Measurements from ENCODE around the gene PLD5. TPM values are rescaled to one million over a fixed set of nuclear protein-coding genes. Genes with fewer than 3 reads are reported as not detected.

Gene PLD5
- total RNA-seq, 1 experiment from 2014 or later, result 1.8 TPM

- no peaks in the 10 kb centered on the region for H3K27me3 Mint-ChIP-seq (ENCODE audit: insufficient read depth, unreplicated experiment)
- Histone ChIP-seq H3K4me3 (ENCODE audit: low read depth, low read length) (no peak overlapping the region), H3K27me3 (replicated peaks; ENCODE audit: control insufficient read depth, insufficient read depth, low read length) (no peaks in the 10 kb centered on the region), H3K9me3 (no peaks in the 10 kb centered on the region), H3K36me3 (ENCODE audit: control insufficient read depth, insufficient read depth, low read length) (no peaks in the 10 kb centered on the region), H3K4me1 (no peaks in the 10 kb centered on the region)
- TF ChIP-seq CTCF (IDR thresholded peaks at IDR 0.05; ENCODE audit: insufficient read depth in 1 of 2, low read depth in 1 of 2, low read length in 1 of 2, severe bottlenecking in 1 of 2, unreplicated experiment in 1 of 2), result no peak
- no peaks in the 10 kb centered on the region for H3K4me1 Mint-ChIP-seq (ENCODE audit: low read depth, unreplicated experiment)
- POLR2A ChIA-PET, result no interaction called here
- no TSS peak for BruUV-seq (replicated peaks)
- H3K9me3 Mint-ChIP-seq (ENCODE audit: unreplicated experiment), result no peaks in the 10 kb centered on the region
- no peak overlapping the region for H3K27ac Mint-ChIP-seq (ENCODE audit: unreplicated experiment)
- CTCF ChIA-PET, result no interaction called here
- intact Hi-C loops (cut with micrococcal nuclease; ENCODE audit: unreplicated experiment), result loop anchor here (10.0 kb wide), 1 partner anchor 442 kb away; no protein-coding TSS in a partner anchor
- DNase-seq, result no peak
- no peaks in the 10 kb centered on the region for H3K36me3 Mint-ChIP-seq (ENCODE audit: insufficient read depth, unreplicated experiment)
- H3K4me3 Mint-ChIP-seq (ENCODE audit: unreplicated experiment), result no peak overlapping the region
These were observed 67.7 kb downstream of the PLD5 start for GRCh38 chr1:242456726-242457269.

- TF ChIP-seq CTCF (IDR thresholded peaks at IDR 0.05; ENCODE audit: insufficient read depth in 1 of 2, low read depth in 1 of 2, low read length in 1 of 2, severe bottlenecking in 1 of 2, unreplicated experiment in 1 of 2), result no peak
- no peaks in the 10 kb centered on the region for H3K9me3 ChIP-seq
- H3K4me1 ChIP-seq, result no peaks in the 10 kb centered on the region
- no peaks in the 10 kb centered on the region for H3K27me3 Mint-ChIP-seq (ENCODE audit: insufficient read depth, unreplicated experiment)
- no peaks in the 10 kb centered on the region for H3K36me3 Mint-ChIP-seq (ENCODE audit: insufficient read depth, unreplicated experiment)
- DNase-seq, result no peak
- H3K9me3 Mint-ChIP-seq (ENCODE audit: unreplicated experiment), result no peaks in the 10 kb centered on the region
- H3K4me3 ChIP-seq (ENCODE audit: low read depth, low read length), result no peak overlapping the region
- intact Hi-C loops (cut with micrococcal nuclease; ENCODE audit: unreplicated experiment), result loop anchor here (10.0 kb wide), 1 partner anchor 440 kb away; no protein-coding TSS in a partner anchor
- ChIA-PET POLR2A (no interaction called here), CTCF (interaction anchor here (1.5 kb wide), 1 partner anchor 27 kb away, joined by 4 read pairs; no protein-coding TSS in a partner anchor)
- H3K4me1 Mint-ChIP-seq (ENCODE audit: low read depth, unreplicated experiment), result no peaks in the 10 kb centered on the region
- no peaks in the 10 kb centered on the region for H3K36me3 ChIP-seq (ENCODE audit: control insufficient read depth, insufficient read depth, low read length)
- H3K27me3 ChIP-seq (replicated peaks; ENCODE audit: control insufficient read depth, insufficient read depth, low read length), result no peaks in the 10 kb centered on the region
- no peak overlapping the region for H3K4me3 Mint-ChIP-seq (ENCODE audit: unreplicated experiment)
- BruUV-seq (replicated peaks), result no TSS peak
- no peak overlapping the region for H3K27ac Mint-ChIP-seq (ENCODE audit: unreplicated experiment)
These were observed 69.5 kb downstream of the PLD5 start for GRCh38 chr1:242455052-242455361.

- Mint-ChIP-seq H3K27me3 (ENCODE audit: insufficient read depth, unreplicated experiment) (no peaks in the 10 kb centered on the region), H3K9me3 (ENCODE audit: unreplicated experiment) (no peaks in the 10 kb centered on the region), H3K4me1 (ENCODE audit: low read depth, unreplicated experiment) (no peaks in the 10 kb centered on the region), H3K27ac (ENCODE audit: unreplicated experiment) (no peak overlapping the region), H3K4me3 (ENCODE audit: unreplicated experiment) (no peak overlapping the region), H3K36me3 (ENCODE audit: insufficient read depth, unreplicated experiment) (no peaks in the 10 kb centered on the region)
- H3K4me3 ChIP-seq (ENCODE audit: low read depth, low read length), result no peak overlapping the region
- peak; percentile 54 to 64 for TF ChIP-seq CTCF (IDR thresholded peaks at IDR 0.05; ENCODE audit: insufficient read depth in 1 of 2, low read depth in 1 of 2, low read length in 1 of 2, severe bottlenecking in 1 of 2, unreplicated experiment in 1 of 2)
- H3K27me3 ChIP-seq (replicated peaks; ENCODE audit: control insufficient read depth, insufficient read depth, low read length), result no peaks in the 10 kb centered on the region
- intact Hi-C loops (cut with micrococcal nuclease; ENCODE audit: unreplicated experiment), result loop anchor here (10.0 kb wide), 1 partner anchor 440 kb away; no protein-coding TSS in a partner anchor
- CTCF ChIA-PET, result interaction anchor here (1.5 kb wide), 1 partner anchor 27 kb away, joined by 4 read pairs; no protein-coding TSS in a partner anchor
- H3K36me3 ChIP-seq (ENCODE audit: control insufficient read depth, insufficient read depth, low read length), result no peaks in the 10 kb centered on the region
- POLR2A ChIA-PET, result no interaction called here
- no TSS peak for BruUV-seq (replicated peaks)
- DNase-seq, result peak in 1 of 2 experiments; percentile 26
- no peaks in the 10 kb centered on the region for H3K4me1 ChIP-seq
- H3K9me3 ChIP-seq, result no peaks in the 10 kb centered on the region
These were observed 70.0 kb downstream of the PLD5 start for GRCh38 chr1:242454262-242455051.
